K562 (cell line): ENCODE results near the gene CCNQ. TPM values are rescaled to one million over a fixed set of nuclear protein-coding genes. Genes with fewer than 3 reads are reported as not detected.

Source experiments
- ATAC-seq: fragments of 200-7000 bp; cut with Tn5 transposase; 3 replicates; pipeline ENCODE4 v1.9.1; 2020; ENCODE audit warnings: moderate library complexity
- BruUV-seq: library from RNA; stranded (reverse); fragments of 400-500 nt; replicated peaks from 2 replicates; lab custom pipeline; 2021; lab: Mats Ljungman, UMichigan
- CTCF ChIA-PET: fragments of 300-600 bp; formaldehyde crosslinking; extraction: SDS; loops from one replicate; lab custom pipeline; 2021; ENCODE audit warnings: low intra/inter-chr PET ratio; lab: Yijun Ruan, JAX
- POLR2A ChIA-PET: fragments of 300-600, 350-650 bp; sonication (Branson Sonifier 250); formaldehyde crosslinking; extraction: SDS; loops from one replicate; lab custom pipeline; 2021; ENCODE audit warnings: antibody characterized with exemption, inconsistent platforms; lab: Yijun Ruan, JAX
- DNase-seq, 4 experiments: peaks; one replicate each; pipeline versions ENCODE4 v3.0.0 to v3.0.0-alpha.2; 2011 to 2018; ENCODE audit warnings: low spot score in 3 of 4, mixed read lengths in 3 of 4; ENCODE audit errors: extremely low read depth in 1 of 4
- FAIRE-seq: peaks from 2 replicates; lab custom pipeline; 2011; peaks lifted over from hg19 to GRCh38; lab: Jason Lieb, UNC
- H2AFZ ChIP-seq: 2 replicates; pipeline ENCODE4 v1.6.0; 2011; ENCODE audit warnings: low read depth, low read length, control low read depth, inconsistent platforms
- H3K27ac ChIP-seq: fragments of 200-600 bp; 3 replicates; pipeline ENCODE4 v1.8.0; 2011; ENCODE audit warnings: low read depth, mild to moderate bottlenecking, control low read depth, inconsistent platforms, low read length, moderate library complexity, mixed read lengths; ENCODE audit errors: extremely low read depth
- H3K27me3 ChIP-seq, 2 experiments: fragments of 300-600 bp in 1 of 2; 2 replicates in 1 of 2; 3 replicates in 1 of 2; pipeline versions ENCODE4 v1.6.0 to v1.8.0; 2011; ENCODE audit warnings: inconsistent platforms in 2 of 2, low read length in 2 of 2, mild to moderate bottlenecking in 1 of 2, mixed read lengths in 1 of 2, moderate library complexity in 1 of 2; ENCODE audit not compliant: control insufficient read depth in 2 of 2, insufficient read depth in 2 of 2
- H3K36me3 ChIP-seq: fragments of 300-600 bp; 3 replicates; pipeline ENCODE4 v1.8.0; 2011; ENCODE audit warnings: mild to moderate bottlenecking, low read length, inconsistent platforms; ENCODE audit not compliant: control insufficient read depth, insufficient read depth
- H3K4me1 ChIP-seq, 2 experiments: fragments of 200-600 bp in 1 of 2; replicated peaks in 1 of 2; 2 replicates in 1 of 2; 3 replicates in 1 of 2; pipeline versions ENCODE4 v1.5.1 to v1.8.0; 2011; ENCODE audit warnings: inconsistent platforms in 2 of 2, low read length in 2 of 2, mild to moderate bottlenecking in 1 of 2, mixed read lengths in 1 of 2, moderate library complexity in 1 of 2; ENCODE audit not compliant: control insufficient read depth in 2 of 2, insufficient read depth in 2 of 2
- H3K4me2 ChIP-seq: 2 replicates; pipeline ENCODE4 v1.6.1; 2011; ENCODE audit warnings: low read length, control low read depth, inconsistent platforms, mixed read lengths; ENCODE audit not compliant: insufficient read depth
- H3K4me3 ChIP-seq: fragments of 200-600 bp; sonication (generic), shearing (Covaris generic); 2 replicates; pipeline ENCODE4 v1.5.1; 2016; ENCODE audit warnings: control low read depth, inconsistent platforms
- H3K79me2 ChIP-seq: fragments of 200-600 bp; 3 replicates; pipeline ENCODE4 v1.8.0; 2011; ENCODE audit warnings: low read length, inconsistent platforms; ENCODE audit not compliant: control insufficient read depth, insufficient read depth
- H3K9ac ChIP-seq, 2 experiments: 2 replicates each; pipeline versions ENCODE4 v1.6.0 to v1.6.1; 2011; ENCODE audit warnings: low read depth in 2 of 2, low read length in 2 of 2, control low read depth in 1 of 2, inconsistent platforms in 1 of 2, mild to moderate bottlenecking in 1 of 2, mixed read lengths in 1 of 2; ENCODE audit not compliant: insufficient read depth in 1 of 2
- H3K9me1 ChIP-seq: one replicate; pipeline ENCODE4 v1.6.0; 2011; ENCODE audit warnings: inconsistent platforms, mild to moderate bottlenecking, low read length, moderate library complexity; ENCODE audit not compliant: control insufficient read depth, insufficient read depth
- H3K9me3 ChIP-seq: replicated peaks from 2 replicates; pipeline ENCODE4 v1.5.1; 2011; ENCODE audit warnings: low read depth, low read length, inconsistent platforms; ENCODE audit not compliant: control insufficient read depth, insufficient read depth
- H4K20me1 ChIP-seq: replicated peaks from 2 replicates; pipeline ENCODE4 v1.6.1; 2011; ENCODE audit warnings: low read length, inconsistent platforms, mixed read lengths; ENCODE audit not compliant: control insufficient read depth, insufficient read depth
- COPS2 ChIP-seq: fragments of 450-650 bp; conservative IDR thresholded peaks from 2 replicates; pipeline ENCODE4 v1.6.1; 2016; ENCODE audit warnings: mild to moderate bottlenecking, moderate library complexity
- FOXA3 ChIP-seq, 2 experiments: fragments of 450-650 bp in 1 of 2; sonication (generic) in 1 of 2; formaldehyde crosslinking; IDR thresholded peaks in 1 of 2; conservative IDR thresholded peaks in 1 of 2; 2 replicates each; pipeline versions ENCODE4 v1.4.0 to v1.8.0; 2020 to 2022; ENCODE audit warnings: mild to moderate bottlenecking in 2 of 2, missing genetic modification reagents in 1 of 2
- HLTF ChIP-seq: fragments of 450-650 bp; IDR thresholded peaks from 2 replicates; pipeline ENCODE4 v1.6.1; 2016
- NFXL1 ChIP-seq: fragments of 450-650 bp; formaldehyde crosslinking; IDR thresholded peaks from 2 replicates; pipeline ENCODE4 v1.4.0; 2021; ENCODE audit warnings: mild to moderate bottlenecking
- PTRF ChIP-seq: fragments of 450-650 bp; IDR thresholded peaks from 2 replicates; pipeline ENCODE4 v1.6.1; 2016; ENCODE audit warnings: mild to moderate bottlenecking, missing genetic modification characterization, missing compliant biosample characterization
- RNF2 ChIP-seq: sonication (generic); IDR thresholded peaks from 2 replicates; pipeline ENCODE4 v1.6.1; 2016
- XRCC4 ChIP-seq: IDR thresholded peaks from one replicate; pipeline ENCODE4 v1.6.1; 2011; ENCODE audit not compliant: insufficient read depth, insufficient read length; ENCODE audit errors: extremely low read depth
- ZNF444 ChIP-seq: fragments of 250-450 bp; sonication (Bioruptor Pico); IDR thresholded peaks from 2 replicates; pipeline ENCODE4 v1.4.0; 2020; ENCODE audit warnings: mild to moderate bottlenecking, moderate library complexity
- ZNF589 ChIP-seq: fragments of 200-800 bp; sonication (Bioruptor generic); IDR thresholded peaks from 2 replicates; pipeline ENCODE4 v1.6.1; 2016; ENCODE audit warnings: low read depth, missing genetic modification characterization, missing compliant biosample characterization
- ZNF77 ChIP-seq: fragments of 250-450 bp; sonication (Bioruptor Pico); IDR thresholded peaks from 2 replicates; pipeline ENCODE4 v1.5.0; 2020
- ZNF778 ChIP-seq: fragments of 450-650 bp; formaldehyde crosslinking; IDR thresholded peaks from 2 replicates; pipeline ENCODE4 v1.4.0; 2020; ENCODE audit warnings: mild to moderate bottlenecking, moderate library complexity
- WGBS: fragments of 100-300 bp; shearing (Covaris generic); methylation state at CpG from one replicate; pipeline ENCODE4 v1.1.6; 2016; ENCODE audit warnings: low coverage, mixed read lengths; ENCODE audit not compliant: insufficient coverage; ENCODE audit errors: missing lambda C conversion rate; 5-methylcytosine and 5-hydroxymethylcytosine counted together
- in situ Hi-C: fragments of 300-500 bp; cut with MboI; formaldehyde crosslinking; loops from 4 replicates; pipeline ENCODE4 v1.15.0; 2018; ENCODE audit warnings: inconsistent platforms, mixed read lengths
- intact Hi-C: fragments of 100-400 bp; cut with micrococcal nuclease; formaldehyde crosslinking; loops from 2 replicates; pipeline ENCODE4 v1.14.2; 2022
- polyA plus RNA-seq, 8 experiments: library from polyadenylated mRNA; depleted of rRNA in 4 of 8; stranded (reverse) in 5 of 8; unstranded in 3 of 8; fragments of >200 nt; fragmentation: Nextera tagmentation in 2 of 8; fragmentation: Illumina TruSeq in 1 of 8; extraction: Ambion mirVana in 2 of 8; extraction: Trizol in 1 of 8; gene quantifications; 2 replicates each; pipeline versions ENCODE4 v1.2.1 to v1.2.3, GENCODE V29; 2011 to 2014; ENCODE audit warnings: inconsistent platforms in 1 of 8, missing spikeins in 1 of 8
- total RNA-seq, 7 experiments: library from RNA; depleted of rRNA in 6 of 7; stranded (reverse); fragments of >200 nt in 6 of 7; fragmentation: Illumina TruSeq in 2 of 7; extraction: Trizol in 2 of 7; gene quantifications; 2 replicates each; pipeline versions ENCODE4 v1.2.1 to v1.2.3, GENCODE V29; 2011 to 2021; ENCODE audit warnings: low replicate concordance in 1 of 7
- TF ChIP-seq, protein P1 (sequence below), 2 experiments: IDR thresholded peaks; 2 replicates each; pipeline ENCODE4 v1.6.1; 2011; ENCODE audit warnings: borderline replicate concordance in 1 of 2, control low read depth in 1 of 2, low read depth in 1 of 2, low read length in 1 of 2, mild to moderate bottlenecking in 1 of 2, mixed read lengths in 1 of 2, moderate library complexity in 1 of 2; ENCODE audit not compliant: insufficient read depth in 1 of 2, insufficient read length in 1 of 2, poor library complexity in 1 of 2, severe bottlenecking in 1 of 2; ENCODE audit errors: extremely low read depth in 1 of 2
- TF ChIP-seq, protein P2 (sequence below): sonication (generic); formaldehyde crosslinking; IDR thresholded peaks from 2 replicates; pipeline ENCODE4 v1.8.1; 2023; ENCODE audit warnings: mild to moderate bottlenecking, missing genetic modification reagents
- TF ChIP-seq, protein P3 (sequence below): IDR thresholded peaks from 2 replicates; pipeline ENCODE4 v1.6.1; 2012; ENCODE audit warnings: low read depth, low read length, improper control_type of control experiment, borderline replicate concordance

CCNQ gene
- total and polyA plus RNA-seq, 9 of the 15 experiments (the other 6 are each of a cell fraction or from before 2014, with no cell fraction given): 0.92 to 53.8 (median 25.3) TPM

DNA sequence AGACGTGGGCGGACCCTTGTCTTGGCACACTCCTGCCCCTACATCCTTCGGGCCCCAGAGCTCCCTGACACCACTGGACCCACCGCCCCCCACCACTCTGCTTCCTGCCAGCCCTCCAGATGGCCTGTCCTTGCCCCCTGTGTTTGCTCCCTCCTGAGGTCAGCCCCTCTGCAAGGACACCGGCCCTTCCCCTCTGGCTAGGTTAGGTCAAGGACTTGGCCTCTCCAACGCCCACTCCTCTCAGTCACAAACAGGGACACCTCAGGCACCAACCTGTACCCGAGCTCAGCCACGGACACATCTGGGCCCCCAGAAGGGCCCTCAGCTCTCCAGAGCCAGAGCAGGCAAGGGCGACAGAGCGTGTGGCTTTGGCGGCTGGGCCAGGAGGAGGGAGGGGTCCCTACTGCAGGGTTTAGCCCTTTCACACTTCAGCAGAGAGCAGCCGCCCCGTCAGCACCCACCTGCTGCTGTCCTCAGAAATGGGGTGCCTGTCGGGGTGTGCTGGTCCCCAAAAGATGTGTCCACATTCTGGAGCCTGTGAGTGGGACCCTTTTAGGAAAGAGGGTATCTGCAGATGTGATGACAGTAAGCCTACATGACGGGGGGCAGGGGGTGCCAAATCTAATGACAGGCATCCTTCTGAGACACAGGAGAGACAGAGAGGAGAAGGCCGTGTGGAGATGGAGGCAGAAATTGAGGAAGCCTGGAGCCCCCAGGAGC, 24.5 kb upstream of the CCNQ start:
- H3K79me2 ChIP-seq: no peaks in the 10 kb centered on the region
- 10% methylated on average over 14 of the region's 16 CpGs for WGBS
- intact Hi-C loops (no loop called here), in situ Hi-C loops (no loop called here)
- no peaks in the 10 kb centered on the region for H3K9me3 ChIP-seq
- H3K9me1 ChIP-seq: no peaks in the 10 kb centered on the region
- H3K27me3 ChIP-seq: peaks cover 17 to 63% of the 10 kb centered on the region in 2 experiments; a peak in 4 of 5 replicates
- H3K4me1 ChIP-seq: peaks cover 0 to 20% of the 10 kb centered on the region in 2 experiments; a peak in 2 of 5 replicates
- no peak overlapping the region for H3K27ac ChIP-seq
- H3K4me2 ChIP-seq: no peak overlapping the region
- ATAC-seq: no peak
- FAIRE-seq: no peak
- POLR2A ChIA-PET: no interaction called here
- CTCF ChIA-PET: no interaction called here
- peaks cover 7% of the 10 kb centered on the region; the same call in 1 of the 2 replicates for H4K20me1 ChIP-seq
- H3K9ac ChIP-seq: no peak overlapping the region; a peak in 2 of 4 replicates
- no peak overlapping the region for H2AFZ ChIP-seq
- H3K36me3 ChIP-seq: no peaks in the 10 kb centered on the region
- H3K4me3 ChIP-seq: no peak overlapping the region
- DNase-seq: no peak
- no TSS peak for BruUV-seq
- TF ChIP-seq PTRF (tag): no peak
- no peak for TF ChIP-seq ZNF444 (CRISPR knock-in tag)
- TF ChIP-seq ZNF778: no peak
- TF ChIP-seq HLTF: no peak
- no peak for TF ChIP-seq XRCC4
- no peak for TF ChIP-seq ZNF589
- TF ChIP-seq COPS2: no peak
- TF ChIP-seq, protein P1, sequence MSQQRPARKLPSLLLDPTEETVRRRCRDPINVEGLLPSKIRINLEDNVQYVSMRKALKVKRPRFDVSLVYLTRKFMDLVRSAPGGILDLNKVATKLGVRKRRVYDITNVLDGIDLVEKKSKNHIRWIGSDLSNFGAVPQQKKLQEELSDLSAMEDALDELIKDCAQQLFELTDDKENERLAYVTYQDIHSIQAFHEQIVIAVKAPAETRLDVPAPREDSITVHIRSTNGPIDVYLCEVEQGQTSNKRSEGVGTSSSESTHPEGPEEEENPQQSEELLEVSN (IDR thresholded peaks at IDR 0.05; ENCODE audit: borderline replicate concordance in 1 of 2, extremely low read depth in 1 of 2, insufficient read depth in 1 of 2, insufficient read length in 1 of 2, low read depth in 1 of 2, low read length in 1 of 2, poor library complexity in 1 of 2, severe bottlenecking in 1 of 2): no peak
- no peak for TF ChIP-seq NFXL1
- TF ChIP-seq RNF2: no peak
- TF ChIP-seq, protein P2, sequence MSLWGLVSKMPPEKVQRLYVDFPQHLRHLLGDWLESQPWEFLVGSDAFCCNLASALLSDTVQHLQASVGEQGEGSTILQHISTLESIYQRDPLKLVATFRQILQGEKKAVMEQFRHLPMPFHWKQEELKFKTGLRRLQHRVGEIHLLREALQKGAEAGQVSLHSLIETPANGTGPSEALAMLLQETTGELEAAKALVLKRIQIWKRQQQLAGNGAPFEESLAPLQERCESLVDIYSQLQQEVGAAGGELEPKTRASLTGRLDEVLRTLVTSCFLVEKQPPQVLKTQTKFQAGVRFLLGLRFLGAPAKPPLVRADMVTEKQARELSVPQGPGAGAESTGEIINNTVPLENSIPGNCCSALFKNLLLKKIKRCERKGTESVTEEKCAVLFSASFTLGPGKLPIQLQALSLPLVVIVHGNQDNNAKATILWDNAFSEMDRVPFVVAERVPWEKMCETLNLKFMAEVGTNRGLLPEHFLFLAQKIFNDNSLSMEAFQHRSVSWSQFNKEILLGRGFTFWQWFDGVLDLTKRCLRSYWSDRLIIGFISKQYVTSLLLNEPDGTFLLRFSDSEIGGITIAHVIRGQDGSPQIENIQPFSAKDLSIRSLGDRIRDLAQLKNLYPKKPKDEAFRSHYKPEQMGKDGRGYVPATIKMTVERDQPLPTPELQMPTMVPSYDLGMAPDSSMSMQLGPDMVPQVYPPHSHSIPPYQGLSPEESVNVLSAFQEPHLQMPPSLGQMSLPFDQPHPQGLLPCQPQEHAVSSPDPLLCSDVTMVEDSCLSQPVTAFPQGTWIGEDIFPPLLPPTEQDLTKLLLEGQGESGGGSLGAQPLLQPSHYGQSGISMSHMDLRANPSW (CRISPR knock-in tag): no peak
- TF ChIP-seq, protein P3, sequence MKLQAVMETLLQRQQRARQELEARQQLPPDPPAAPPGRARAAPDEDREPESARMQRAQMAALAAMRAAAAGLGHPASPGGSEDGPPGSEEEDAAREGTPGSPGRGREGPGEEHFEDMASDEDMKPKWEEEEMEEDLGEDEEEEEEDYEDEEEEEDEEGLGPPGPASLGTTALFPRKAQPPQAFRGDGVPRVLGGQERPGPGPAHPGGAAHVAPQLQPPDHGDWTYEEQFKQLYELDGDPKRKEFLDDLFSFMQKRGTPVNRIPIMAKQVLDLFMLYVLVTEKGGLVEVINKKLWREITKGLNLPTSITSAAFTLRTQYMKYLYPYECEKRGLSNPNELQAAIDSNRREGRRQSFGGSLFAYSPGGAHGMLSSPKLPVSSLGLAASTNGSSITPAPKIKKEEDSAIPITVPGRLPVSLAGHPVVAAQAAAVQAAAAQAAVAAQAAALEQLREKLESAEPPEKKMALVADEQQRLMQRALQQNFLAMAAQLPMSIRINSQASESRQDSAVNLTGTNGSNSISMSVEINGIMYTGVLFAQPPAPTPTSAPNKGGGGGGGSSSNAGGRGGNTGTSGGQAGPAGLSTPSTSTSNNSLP: no peak
- no peak for TF ChIP-seq FOXA3 (CRISPR knock-in tag; conservative IDR thresholded peaks at IDR 0.05 in 1 of 2, IDR thresholded peaks at IDR 0.05 in 1 of 2)
- no peak for TF ChIP-seq ZNF77
